Liver (tissue), 9 donors: Measurements from ENCODE around the gene KLK12. TPM values are rescaled to one million over a fixed set of nuclear protein-coding genes. Genes with fewer than 3 reads are reported as not detected.

Experiments used
- DNase-seq: peaks from one replicate; pipeline ENCODE4 v3.0.0-alpha.2; 2017; ENCODE audit warnings: low spot score
- H3K27ac ChIP-seq, 2 donors: one replicate each; pipeline ENCODE4 v1.7.0; 2013; ENCODE audit warnings: inconsistent platforms in 2 of 2, low read length in 2 of 2, control low read depth in 1 of 2, low read depth in 1 of 2, mild to moderate bottlenecking in 1 of 2
- H3K27me3 ChIP-seq, 4 donors: one replicate each; pipeline versions ENCODE4 v1.6.1 to v1.7.0; 2013; ENCODE audit warnings: low read length in 3 of 4, inconsistent platforms in 1 of 4, mild to moderate bottlenecking in 1 of 4, moderate library complexity in 1 of 4; ENCODE audit not compliant: control insufficient read depth in 4 of 4, insufficient read depth in 4 of 4
- H3K36me3 ChIP-seq, 4 donors: one replicate each; pipeline versions ENCODE4 v1.6.1 to v1.7.0; 2013; ENCODE audit warnings: low read length in 3 of 4, mild to moderate bottlenecking in 3 of 4, low read depth in 1 of 4, moderate library complexity in 1 of 4; ENCODE audit not compliant: control insufficient read depth in 4 of 4, insufficient read depth in 3 of 4
- H3K4me1 ChIP-seq, 4 donors: one replicate each; pipeline versions ENCODE4 v1.6.1 to v1.7.0; 2013; ENCODE audit warnings: low read length in 3 of 4, mild to moderate bottlenecking in 3 of 4, moderate library complexity in 1 of 4; ENCODE audit not compliant: control insufficient read depth in 4 of 4, insufficient read depth in 4 of 4
- H3K4me3 ChIP-seq, 3 donors: one replicate each; pipeline versions ENCODE4 v1.6.1 to v1.7.0; 2013; ENCODE audit warnings: low read length in 3 of 3, control low read depth in 1 of 3, low read depth in 1 of 3, mild to moderate bottlenecking in 1 of 3
- H3K9ac ChIP-seq, 2 donors: one replicate each; pipeline ENCODE4 v1.7.0; 2013; ENCODE audit warnings: low read length in 2 of 2, mild to moderate bottlenecking in 2 of 2, moderate library complexity in 2 of 2, control low read depth in 1 of 2, low read depth in 1 of 2
- H3K9me3 ChIP-seq, 4 donors: one replicate each; pipeline versions ENCODE4 v1.6.1 to v1.7.0; 2013; ENCODE audit warnings: low read length in 3 of 4; ENCODE audit not compliant: control insufficient read depth in 4 of 4
- ATF3 ChIP-seq: IDR thresholded peaks from 2 replicates; pipeline ENCODE4 v1.6.1; 2016; ENCODE audit warnings: antibody characterized with exemption
- EGR1 ChIP-seq, 2 donors: IDR thresholded peaks; 2 replicates each; pipeline ENCODE4 v1.6.1; 2016 to 2018; ENCODE audit warnings: antibody characterized with exemption in 2 of 2, low read depth in 2 of 2
- FOXA1 ChIP-seq: IDR thresholded peaks from 2 replicates; pipeline ENCODE4 v1.6.1; 2016; ENCODE audit warnings: antibody characterized with exemption
- GABPA ChIP-seq, 2 donors: IDR thresholded peaks in 1 of 2; conservative IDR thresholded peaks in 1 of 2; 2 replicates each; pipeline ENCODE4 v1.6.1; 2016; ENCODE audit warnings: antibody characterized with exemption in 2 of 2, mild to moderate bottlenecking in 1 of 2, moderate library complexity in 1 of 2
- HNF4A ChIP-seq, 2 donors: conservative IDR thresholded peaks; 2 replicates each; pipeline ENCODE4 v1.6.1; 2016; ENCODE audit warnings: antibody characterized with exemption in 2 of 2, mild to moderate bottlenecking in 2 of 2
- HNF4G ChIP-seq: IDR thresholded peaks from 2 replicates; pipeline ENCODE4 v1.6.1; 2016; ENCODE audit warnings: antibody characterized with exemption
- JUND ChIP-seq, 2 donors: IDR thresholded peaks; 2 replicates each; pipeline ENCODE4 v1.6.1; 2016; ENCODE audit warnings: antibody characterized with exemption in 2 of 2
- NR2F2 ChIP-seq: IDR thresholded peaks from 2 replicates; pipeline ENCODE4 v1.6.1; 2016; ENCODE audit warnings: antibody characterized with exemption
- RAD21 ChIP-seq, 2 donors: IDR thresholded peaks; 2 replicates each; pipeline ENCODE4 v1.6.1; 2016; ENCODE audit warnings: antibody characterized with exemption in 2 of 2, mild to moderate bottlenecking in 2 of 2
- REST ChIP-seq: IDR thresholded peaks from 2 replicates; pipeline ENCODE4 v1.6.1; 2016; ENCODE audit warnings: antibody characterized with exemption, mild to moderate bottlenecking
- RXRA ChIP-seq, 2 donors: IDR thresholded peaks; 2 replicates each; pipeline ENCODE4 v1.6.1; 2017 to 2018; ENCODE audit warnings: antibody characterized with exemption in 2 of 2, mild to moderate bottlenecking in 1 of 2
- SP1 ChIP-seq: IDR thresholded peaks from 2 replicates; pipeline ENCODE4 v1.6.1; 2018; ENCODE audit warnings: antibody characterized with exemption, mild to moderate bottlenecking
- TAF1 ChIP-seq: conservative IDR thresholded peaks from 2 replicates; pipeline ENCODE4 v1.6.1; 2016; ENCODE audit warnings: antibody characterized with exemption, mild to moderate bottlenecking
- YY1 ChIP-seq: IDR thresholded peaks from 2 replicates; pipeline ENCODE4 v1.6.1; 2016; ENCODE audit warnings: antibody characterized with exemption, mild to moderate bottlenecking
- WGBS: extraction: QIAGEN DNeasy Blood & Tissue Kit; methylation state at CpG from one replicate; pipeline ENCODE4 v1.1.7; 2013; 5-methylcytosine and 5-hydroxymethylcytosine counted together
- polyA plus RNA-seq, 2 donors: library from polyadenylated mRNA; stranded (reverse) in 1 of 2; unstranded in 1 of 2; fragments of 200-250 nt in 1 of 2; fragments of >200 nt in 1 of 2; fragmentation: Nextera tagmentation in 1 of 2; extraction: Ambion mirVana in 1 of 2; gene quantifications; one replicate each; pipeline versions ENCODE4 v1.2.1 to v1.2.3, GENCODE V29; 2013 to 2015
- total RNA-seq, 2 donors: library from RNA; depleted of rRNA; stranded (reverse); fragments of >200 nt; gene quantifications; one replicate each; pipeline ENCODE4 v1.2.3, GENCODE V29; 2014
- TF ChIP-seq, protein P1 (sequence below): fragments of 150-350 bp; IDR thresholded peaks from 2 replicates; pipeline ENCODE4 v1.5.1; 2017; ENCODE audit warnings: improper control_type of control experiment, low read depth, low read length; ENCODE audit not compliant: missing input control
- TF ChIP-seq, protein P2 (sequence below): IDR thresholded peaks from 2 replicates; pipeline ENCODE4 v1.6.1; 2016; ENCODE audit warnings: antibody characterized with exemption
- TF ChIP-seq, protein P3 (sequence below): IDR thresholded peaks from 2 replicates; pipeline ENCODE4 v1.6.1; 2016; ENCODE audit warnings: antibody characterized with exemption
- donor health status: healthy.
- donor health status: healthy.
- donor health status: healthy.
- donor health status: healthy.
- donor health status: healthy.

Gene KLK12
- total and polyA plus RNA-seq, 4 donors: not detected

DNA sequence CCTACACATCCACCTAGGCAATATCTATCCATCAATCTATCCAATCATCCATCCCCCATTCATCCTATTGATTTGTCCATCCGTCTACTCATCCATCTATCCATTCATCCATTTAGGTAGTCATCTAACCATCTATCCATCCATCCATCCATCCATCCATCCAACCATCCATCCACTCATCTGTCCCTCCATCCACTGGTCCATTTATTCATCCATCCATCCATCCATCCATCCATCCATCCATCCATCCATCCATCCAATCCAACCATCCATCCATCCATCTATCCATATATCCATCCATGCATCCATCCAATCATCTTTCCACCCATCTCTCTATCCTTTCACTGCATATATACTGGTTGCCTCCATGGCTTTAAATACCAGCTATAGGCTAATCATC, 26.2 kb upstream of the KLK12 start:
- H3K4me1 ChIP-seq: no peaks in the 10 kb centered on the region
- no peaks in the 10 kb centered on the region for H3K9me3 ChIP-seq
- WGBS: 2% methylated on average over 1 of the region's 1 CpG
- no peak for DNase-seq
- H3K4me3 ChIP-seq: no peak overlapping the region
- H3K9ac ChIP-seq: no peak overlapping the region
- TF ChIP-seq, protein P1, sequence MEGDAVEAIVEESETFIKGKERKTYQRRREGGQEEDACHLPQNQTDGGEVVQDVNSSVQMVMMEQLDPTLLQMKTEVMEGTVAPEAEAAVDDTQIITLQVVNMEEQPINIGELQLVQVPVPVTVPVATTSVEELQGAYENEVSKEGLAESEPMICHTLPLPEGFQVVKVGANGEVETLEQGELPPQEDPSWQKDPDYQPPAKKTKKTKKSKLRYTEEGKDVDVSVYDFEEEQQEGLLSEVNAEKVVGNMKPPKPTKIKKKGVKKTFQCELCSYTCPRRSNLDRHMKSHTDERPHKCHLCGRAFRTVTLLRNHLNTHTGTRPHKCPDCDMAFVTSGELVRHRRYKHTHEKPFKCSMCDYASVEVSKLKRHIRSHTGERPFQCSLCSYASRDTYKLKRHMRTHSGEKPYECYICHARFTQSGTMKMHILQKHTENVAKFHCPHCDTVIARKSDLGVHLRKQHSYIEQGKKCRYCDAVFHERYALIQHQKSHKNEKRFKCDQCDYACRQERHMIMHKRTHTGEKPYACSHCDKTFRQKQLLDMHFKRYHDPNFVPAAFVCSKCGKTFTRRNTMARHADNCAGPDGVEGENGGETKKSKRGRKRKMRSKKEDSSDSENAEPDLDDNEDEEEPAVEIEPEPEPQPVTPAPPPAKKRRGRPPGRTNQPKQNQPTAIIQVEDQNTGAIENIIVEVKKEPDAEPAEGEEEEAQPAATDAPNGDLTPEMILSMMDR: no peak
- TF ChIP-seq HNF4G: no peak
- TF ChIP-seq, protein P2, sequence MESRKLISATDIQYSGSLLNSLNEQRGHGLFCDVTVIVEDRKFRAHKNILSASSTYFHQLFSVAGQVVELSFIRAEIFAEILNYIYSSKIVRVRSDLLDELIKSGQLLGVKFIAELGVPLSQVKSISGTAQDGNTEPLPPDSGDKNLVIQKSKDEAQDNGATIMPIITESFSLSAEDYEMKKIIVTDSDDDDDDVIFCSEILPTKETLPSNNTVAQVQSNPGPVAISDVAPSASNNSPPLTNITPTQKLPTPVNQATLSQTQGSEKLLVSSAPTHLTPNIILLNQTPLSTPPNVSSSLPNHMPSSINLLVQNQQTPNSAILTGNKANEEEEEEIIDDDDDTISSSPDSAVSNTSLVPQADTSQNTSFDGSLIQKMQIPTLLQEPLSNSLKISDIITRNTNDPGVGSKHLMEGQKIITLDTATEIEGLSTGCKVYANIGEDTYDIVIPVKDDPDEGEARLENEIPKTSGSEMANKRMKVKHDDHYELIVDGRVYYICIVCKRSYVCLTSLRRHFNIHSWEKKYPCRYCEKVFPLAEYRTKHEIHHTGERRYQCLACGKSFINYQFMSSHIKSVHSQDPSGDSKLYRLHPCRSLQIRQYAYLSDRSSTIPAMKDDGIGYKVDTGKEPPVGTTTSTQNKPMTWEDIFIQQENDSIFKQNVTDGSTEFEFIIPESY: no peak
- no peak overlapping the region for H3K27ac ChIP-seq
- peaks cover 0 to 6% (median 3%) of the 10 kb centered on the region in 4 donors for H3K27me3 ChIP-seq
- no peaks in the 10 kb centered on the region for H3K36me3 ChIP-seq

- H3K27me3 ChIP-seq: peaks cover 0 to 3% (median 3%) of the 10 kb centered on the region in 4 donors
Measured at GRCh38 chr19:51060336-51060735, 25.5 kb upstream of the KLK12 start.

DNA sequence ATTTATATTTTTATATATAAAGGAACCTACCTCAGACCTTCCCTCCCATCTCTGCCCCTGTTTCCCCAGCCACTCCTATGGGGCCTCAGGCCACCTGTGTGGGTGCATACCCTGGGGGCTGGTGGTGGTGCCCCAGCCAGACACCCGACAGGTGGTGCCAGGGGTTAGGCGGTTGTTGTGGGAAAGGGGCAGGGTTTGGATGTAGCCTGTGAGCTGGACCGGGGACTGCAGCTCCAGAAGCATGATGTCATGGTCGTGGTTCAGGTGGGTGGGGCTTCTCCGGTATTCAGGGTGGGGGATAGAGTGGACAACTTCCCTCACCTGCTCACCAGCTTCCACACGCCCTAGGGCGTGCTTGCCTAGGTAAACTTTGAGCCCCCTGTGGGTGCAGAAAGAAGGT, 24.9 kb upstream of the KLK12 start:
- Histone ChIP-seq H3K27me3 (peaks cover 0 to 3% (median 2%) of the 10 kb centered on the region in 4 donors), H3K4me3 (no peak overlapping the region), H3K27ac (no peak overlapping the region), H3K9me3 (no peaks in the 10 kb centered on the region), H3K36me3 (no peaks in the 10 kb centered on the region), H3K4me1 (no peaks in the 10 kb centered on the region), H3K9ac (no peak overlapping the region)
- no peak for DNase-seq
- 69% methylated on average over 7 of the region's 7 CpGs for WGBS
- TF ChIP-seq RAD21 (IDR thresholded peaks at IDR 0.05) (no peak), JUND (IDR thresholded peaks at IDR 0.05) (no peak), SP1 (no peak), HNF4A (conservative IDR thresholded peaks at IDR 0.05) (no peak), FOXA1 (no peak), GABPA (IDR thresholded peaks at IDR 0.05 in 1 of 2, conservative IDR thresholded peaks at IDR 0.05 in 1 of 2) (no peak), RXRA (IDR thresholded peaks at IDR 0.05) (no peak), NR2F2 (no peak), TAF1 (no peak), REST (no peak), EGR1 (IDR thresholded peaks at IDR 0.05; ENCODE audit: low read depth in 2 of 2) (no peak), ATF3 (no peak)
- TF ChIP-seq, protein P2: no peak
- TF ChIP-seq, protein P3, sequence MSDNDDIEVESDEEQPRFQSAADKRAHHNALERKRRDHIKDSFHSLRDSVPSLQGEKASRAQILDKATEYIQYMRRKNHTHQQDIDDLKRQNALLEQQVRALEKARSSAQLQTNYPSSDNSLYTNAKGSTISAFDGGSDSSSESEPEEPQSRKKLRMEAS: no peak

More at GRCh38 chr19:51060336-51060735, 25.5 kb upstream of the KLK12 start:
- 62% methylated on average over 4 of the region's 4 CpGs for WGBS
- H3K9ac ChIP-seq: no peak overlapping the region
- no peak for DNase-seq
- H3K36me3 ChIP-seq: no peaks in the 10 kb centered on the region
- H3K27ac ChIP-seq: no peak overlapping the region
- no peaks in the 10 kb centered on the region for H3K9me3 ChIP-seq
- H3K4me1 ChIP-seq: no peaks in the 10 kb centered on the region
- TF ChIP-seq RXRA (IDR thresholded peaks at IDR 0.05) (no peak), YY1 (no peak)
- no peak overlapping the region for H3K4me3 ChIP-seq
